Measurements from ENCODE around the gene NEUROG2.
"Not testable (repeated sequence)": the region's sequence is repeated elsewhere in the genome, so short reads cannot be mapped to it uniquely, and the experiment has no call there.

NEUROG2 gene

DNA sequence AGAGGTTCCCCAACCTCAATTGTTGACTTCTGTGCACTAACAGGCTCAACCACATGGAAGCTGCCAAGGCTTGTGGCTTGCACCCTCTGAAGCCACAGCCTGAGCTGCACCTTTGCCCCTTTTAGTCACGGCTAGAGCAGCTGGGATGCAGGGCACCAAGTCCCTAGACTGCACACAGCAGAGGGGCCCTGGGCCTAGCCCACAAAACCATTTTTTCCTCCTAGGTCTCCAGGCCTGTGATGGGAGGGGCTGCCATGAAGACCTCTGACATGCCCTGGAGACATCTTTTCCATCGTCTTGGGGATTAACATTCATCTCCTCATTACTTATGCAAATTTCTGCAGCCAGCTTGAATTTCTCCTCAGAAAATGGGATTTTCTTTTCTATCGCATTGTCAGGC, 25.2 kb downstream of the NEUROG2 start:
- not testable (repeated sequence) for DNase-seq (ENCODE audit: low spot score)

- DNase-seq (ENCODE audit: low spot score): no peak
These were observed 30.1 kb downstream of the NEUROG2 start for GRCh38 chr4:112485930-112486329.

DNA sequence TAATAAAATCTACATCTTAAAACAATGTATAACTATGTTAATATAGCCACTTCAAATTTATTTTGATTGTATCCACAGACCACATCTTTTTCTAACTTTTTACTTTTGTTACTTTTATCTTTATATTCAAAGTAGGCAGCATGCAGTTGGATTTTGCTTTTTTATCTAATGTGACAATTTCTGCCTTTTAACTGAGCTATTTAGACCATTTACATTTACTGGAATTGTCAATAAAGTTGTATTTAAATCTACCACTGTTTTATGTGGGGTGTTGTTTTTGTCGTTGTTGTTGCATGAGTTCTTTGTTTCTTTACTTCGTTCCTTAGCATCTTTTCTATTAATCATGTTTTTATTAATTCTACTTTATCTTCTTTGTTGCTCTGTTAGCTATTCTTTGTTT, 42.0 kb downstream of the NEUROG2 start:
- no peak for DNase-seq (ENCODE audit: low spot score)

DNA sequence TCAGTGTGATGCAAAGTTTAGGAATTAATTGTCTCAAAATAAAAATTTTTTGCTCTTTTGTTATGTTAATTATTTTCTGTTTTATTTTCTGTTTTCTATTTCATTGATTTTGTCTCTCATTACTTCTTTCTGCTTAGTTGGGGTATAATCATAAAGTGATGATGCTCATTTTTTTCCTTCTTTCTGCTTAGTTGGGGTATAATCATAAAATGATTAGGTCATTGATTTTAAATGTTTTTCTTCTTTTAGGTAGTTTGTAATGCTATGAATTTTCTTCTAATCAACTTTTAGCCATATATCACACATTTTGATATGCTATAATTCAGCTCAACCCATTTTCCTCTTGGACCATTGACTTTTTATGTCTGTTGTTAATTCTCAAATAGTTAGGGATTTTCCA, 43.7 kb downstream of the NEUROG2 start:
- no peak for DNase-seq (ENCODE audit: low spot score)
